Measurements from ENCODE around the gene CAMK1G.
A peak's percentile ranks its signal among the peaks of the same experiment; 100 is the strongest.

Gene CAMK1G

DNA sequence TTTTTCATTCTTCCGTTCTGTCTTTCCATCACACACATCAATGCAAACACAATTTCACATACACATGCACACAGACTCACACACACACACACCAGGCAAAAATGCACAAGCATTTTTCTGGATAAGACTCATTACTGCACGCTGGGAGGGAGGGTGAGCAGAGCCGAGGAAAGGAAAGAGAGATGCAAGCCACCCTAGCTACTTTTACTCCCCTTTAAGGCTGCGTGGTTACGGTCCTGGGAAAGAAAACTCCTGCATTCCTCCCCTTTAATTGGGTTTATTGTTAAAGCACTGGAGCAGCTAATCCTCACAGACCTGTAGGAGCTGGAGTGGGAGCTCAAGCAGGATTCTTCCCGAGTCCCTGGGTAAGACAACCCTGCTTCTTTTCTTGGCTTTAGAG is at the start of gene CAMK1G:
Gene CAMK1G, plus strand, starts transcription at position 307 of the 400 bp plus-strand sequence. CDS start 11,270 bp downstream, outside the sequence.
- no peak for DNase-seq

DNA sequence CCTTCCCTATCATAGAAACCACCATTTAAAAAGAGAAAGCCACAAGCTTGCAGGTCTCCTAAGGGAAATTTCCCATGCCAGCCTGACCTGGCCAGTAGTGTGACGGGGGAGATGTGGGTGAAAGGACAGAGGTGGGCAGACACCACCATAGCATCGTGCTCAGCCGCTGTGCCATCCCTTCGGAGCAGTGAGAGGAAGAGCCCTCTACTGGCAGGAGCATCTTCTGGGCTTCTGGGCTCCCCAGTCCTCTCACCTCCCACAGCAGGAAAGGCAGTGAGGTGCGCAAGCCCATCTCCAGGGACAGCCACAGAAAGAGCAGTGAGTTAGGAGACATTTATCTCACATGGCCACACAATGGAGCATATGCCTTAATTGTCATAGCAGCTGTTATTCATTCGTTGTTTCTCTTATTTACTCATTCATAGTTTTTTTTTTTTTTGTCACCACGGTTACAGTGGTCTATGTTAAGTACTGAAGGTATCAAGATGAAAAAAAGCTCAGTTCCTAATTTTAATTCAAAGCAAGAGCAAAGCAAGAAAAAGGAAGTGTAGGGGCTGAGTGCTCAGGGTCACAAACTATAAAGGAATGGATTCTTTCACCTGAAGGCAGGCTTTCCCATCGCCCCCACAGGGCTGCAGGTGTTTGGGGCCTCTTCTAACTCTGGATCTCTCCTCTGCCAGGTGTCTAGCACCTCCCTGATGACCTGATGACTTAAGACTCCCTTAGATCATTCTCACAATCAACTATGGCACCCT is 48.8 kb upstream of the CAMK1G start:
- no peak for DNase-seq

DNA sequence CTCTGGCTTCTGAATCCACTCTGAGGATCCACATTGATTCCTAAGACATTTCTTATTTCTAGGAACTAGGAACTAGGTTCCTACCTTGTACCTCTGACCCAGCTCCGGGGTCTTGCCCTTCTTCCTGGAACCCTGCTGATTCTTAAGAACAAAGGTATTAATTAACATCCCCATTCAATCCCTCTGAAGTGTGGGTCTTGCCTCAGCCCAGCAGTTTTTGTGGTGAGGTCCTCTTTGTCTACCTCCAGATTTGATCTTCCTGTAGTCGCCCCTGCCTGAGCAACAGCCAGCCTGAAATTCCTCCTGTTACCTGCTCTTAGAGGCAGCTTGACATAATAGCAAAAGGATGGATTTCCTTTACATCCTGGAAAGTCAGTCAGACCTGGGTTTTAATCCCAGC is 46.7 kb upstream of the CAMK1G start:
- DNase-seq, result no peak

DNA sequence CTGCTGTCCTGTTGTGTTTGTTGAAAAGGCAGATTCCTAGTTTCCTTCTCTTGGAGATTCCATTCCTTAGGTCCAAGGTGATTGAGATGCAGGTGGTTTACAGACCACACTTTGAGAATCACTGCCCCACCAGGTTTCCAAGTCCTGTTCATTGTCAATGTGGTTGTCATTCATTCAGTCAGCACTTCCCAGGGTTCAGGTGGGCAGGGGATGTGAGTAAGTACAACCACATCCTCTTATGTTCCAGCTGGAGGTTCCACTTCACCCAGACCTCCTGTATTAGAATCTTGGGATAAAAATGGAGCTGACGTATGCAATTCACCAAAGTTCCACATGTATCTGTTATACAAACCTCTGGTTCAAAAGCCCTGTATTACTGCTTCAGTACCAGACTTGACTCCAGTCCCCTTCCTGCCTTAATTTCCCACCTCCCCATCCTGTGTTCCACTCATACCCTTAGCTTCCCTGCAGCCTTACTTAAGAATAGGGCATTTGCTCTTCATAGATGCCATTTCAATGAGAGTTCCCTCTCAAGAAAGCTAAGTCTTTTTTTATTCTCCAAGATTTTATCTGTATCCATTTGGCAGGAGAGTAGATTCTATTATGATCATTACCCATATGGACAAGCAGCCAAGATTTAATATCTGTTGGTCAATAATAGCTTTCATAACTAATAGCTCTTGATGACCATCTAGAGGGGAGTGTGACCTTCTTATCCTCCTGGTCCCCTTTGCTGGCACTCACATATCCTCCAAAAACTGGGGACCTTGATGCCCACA is 46.0 kb upstream of the CAMK1G start:
- DNase-seq, result no peak

DNA sequence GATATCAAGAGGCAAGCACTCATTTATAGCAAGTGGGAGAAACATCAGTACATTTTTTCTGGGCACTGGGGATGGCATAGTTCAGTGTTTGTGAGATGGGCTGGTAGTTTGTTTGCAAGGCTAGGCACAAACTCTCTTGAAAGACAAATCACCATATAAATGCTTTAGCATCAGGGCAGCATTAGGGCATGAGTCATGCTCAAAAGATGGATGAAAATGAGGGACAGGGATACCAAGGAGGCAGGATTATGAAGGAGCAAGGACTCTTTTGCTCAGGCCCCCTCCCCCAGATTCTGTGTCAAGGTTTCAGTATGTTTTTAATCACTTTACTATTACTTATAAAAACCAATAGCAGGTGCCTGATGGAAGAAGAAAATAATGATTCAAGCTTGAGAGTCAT is 43.9 kb upstream of the CAMK1G start:
- no peak for DNase-seq

DNA sequence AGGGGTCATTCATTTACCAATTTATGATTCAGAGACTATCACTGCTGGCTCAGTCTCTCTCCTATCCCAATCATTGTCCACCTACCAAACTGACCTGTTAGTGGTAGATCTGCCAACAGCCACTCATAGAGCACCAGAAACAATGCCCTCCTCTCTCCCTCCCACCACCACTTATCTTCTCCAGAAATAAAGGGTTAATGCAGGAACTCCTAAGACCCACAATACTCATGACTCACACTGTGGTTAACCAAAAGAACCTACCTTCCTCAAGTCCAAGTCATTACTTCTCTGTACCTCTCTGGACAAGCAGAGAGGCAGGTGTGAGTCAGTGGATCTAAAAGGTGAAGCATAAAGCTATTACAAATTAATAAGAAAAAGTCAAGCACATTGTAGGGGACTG is 40.9 kb upstream of the CAMK1G start:
- no peak for DNase-seq

DNA sequence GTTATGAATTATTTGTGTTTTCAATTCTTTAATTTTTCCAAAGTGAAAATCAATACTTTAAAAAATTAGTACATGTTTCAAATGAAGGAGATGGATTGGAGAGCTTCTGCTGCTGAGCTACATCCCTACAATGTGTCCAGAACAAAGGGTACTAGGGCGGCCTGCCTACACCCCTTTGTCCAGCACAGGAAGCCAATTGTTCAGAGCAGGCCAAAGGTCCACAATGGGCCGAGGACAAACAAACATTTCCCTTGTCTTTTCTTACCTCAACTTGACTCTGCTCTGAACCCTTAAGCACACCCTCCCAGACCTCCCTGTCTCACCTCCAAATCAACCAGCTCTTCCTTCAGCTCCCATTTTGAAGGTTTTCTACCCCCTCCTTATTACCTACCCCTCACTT is 39.4 kb upstream of the CAMK1G start:
- DNase-seq, result no peak

DNA sequence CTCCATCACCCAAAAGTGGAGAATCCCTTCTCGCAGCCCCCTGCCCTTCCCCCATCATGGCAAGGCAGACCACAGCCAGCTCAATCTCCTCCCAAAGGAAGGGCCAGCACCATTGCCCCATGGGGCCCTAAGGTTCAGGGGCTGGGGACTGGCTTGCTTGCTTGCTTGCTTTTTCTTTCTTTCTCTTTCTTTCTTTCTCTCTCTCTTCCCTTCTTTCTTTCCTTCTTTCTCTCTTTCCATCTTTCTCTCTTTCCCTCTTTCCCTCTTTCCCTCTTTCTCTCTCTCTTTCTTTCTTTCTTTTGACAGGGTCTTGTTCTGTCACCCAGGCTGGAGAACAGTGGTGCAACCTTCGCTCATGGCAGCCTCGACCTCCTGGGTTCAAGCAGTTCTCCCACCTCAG is 38.1 kb upstream of the CAMK1G start:
- DNase-seq, result no peak

DNA sequence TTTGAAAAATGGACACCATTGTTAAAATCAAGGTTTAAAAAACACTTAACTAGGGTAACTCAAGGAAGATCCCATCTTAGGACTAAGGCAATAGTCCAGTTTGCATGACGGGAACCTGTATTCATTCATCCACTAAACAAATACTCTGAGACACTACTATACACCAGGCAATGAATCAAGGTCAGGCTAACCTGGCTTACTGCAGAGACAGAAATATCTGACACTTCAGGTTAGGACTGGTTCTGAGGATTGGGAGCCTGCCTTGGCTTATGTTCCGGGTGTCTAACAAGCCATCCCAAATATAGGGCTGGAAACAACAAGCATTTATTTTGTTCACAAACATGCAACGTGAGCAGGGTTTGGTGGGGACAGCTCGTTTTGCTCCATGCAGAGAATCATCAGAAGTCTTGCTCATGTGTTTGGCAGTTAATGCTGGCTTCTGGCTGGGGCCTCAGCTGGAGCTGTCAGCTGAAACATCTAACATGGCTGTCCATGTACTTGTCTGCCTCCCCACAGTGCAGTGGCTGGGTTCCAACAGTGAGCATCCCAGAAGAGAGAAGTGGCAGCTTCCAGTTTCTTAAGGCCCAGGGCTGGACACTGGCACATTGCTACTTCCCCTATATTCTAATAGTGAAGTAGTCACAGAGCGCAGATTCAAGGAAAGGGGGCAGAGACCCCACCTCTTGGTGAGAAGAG is 37.0 kb upstream of the CAMK1G start:
- no peak for DNase-seq

DNA sequence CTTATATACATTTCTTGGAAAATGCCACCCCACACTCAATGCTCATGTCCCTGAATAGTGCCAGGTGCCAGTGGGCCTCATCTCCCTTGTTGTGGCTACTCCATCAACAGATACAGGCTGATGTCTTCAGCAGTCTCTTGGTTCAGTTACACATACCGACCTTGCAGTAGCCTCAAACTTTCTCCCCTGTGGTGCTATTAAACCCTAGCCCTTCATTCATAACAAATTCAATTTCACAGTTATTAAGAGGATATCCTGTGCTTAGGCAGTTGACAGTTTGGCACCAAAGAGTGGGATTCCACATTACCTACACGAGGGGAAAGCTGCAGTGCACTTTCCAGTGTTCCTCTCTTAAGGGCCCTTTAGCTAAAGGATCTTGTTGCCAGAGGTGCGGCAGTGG is 35.9 kb upstream of the CAMK1G start:
- no peak for DNase-seq

DNA sequence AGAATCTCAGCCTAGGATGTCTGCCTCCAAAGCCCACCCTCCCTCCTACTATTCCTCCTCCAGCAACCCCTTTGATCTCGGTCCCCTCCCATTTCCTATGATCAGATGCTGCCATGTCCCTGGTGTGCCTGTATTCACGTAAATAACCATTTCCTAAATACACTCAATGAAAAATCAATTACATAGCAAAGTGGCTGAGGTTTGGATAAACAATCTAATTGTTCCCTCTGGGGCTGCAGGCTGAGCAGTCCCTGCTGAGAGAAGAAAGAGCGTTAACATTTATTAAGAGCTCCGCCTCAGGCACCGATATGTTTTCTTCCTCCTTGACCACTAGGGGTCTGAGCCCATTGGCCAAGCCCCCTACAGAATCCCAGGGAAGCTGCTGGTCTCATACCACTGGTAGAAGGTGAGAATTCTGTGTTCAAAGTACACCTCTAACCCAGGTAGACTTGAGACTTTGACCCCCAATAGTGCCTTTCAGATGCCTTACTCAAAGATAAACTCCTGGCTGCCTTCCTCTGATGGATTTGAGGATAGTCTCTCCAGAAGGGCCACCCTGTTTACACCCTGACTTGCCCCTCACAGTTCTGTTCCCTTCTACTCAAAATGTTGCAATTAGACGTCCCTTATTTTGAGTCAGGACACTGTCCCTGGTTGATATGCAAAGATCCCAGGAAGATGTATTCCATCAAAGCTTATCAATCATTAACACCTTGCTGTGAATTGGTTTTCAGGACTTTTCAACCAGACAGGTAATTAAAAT is 33.9 kb upstream of the CAMK1G start:
- no peak for DNase-seq

DNA sequence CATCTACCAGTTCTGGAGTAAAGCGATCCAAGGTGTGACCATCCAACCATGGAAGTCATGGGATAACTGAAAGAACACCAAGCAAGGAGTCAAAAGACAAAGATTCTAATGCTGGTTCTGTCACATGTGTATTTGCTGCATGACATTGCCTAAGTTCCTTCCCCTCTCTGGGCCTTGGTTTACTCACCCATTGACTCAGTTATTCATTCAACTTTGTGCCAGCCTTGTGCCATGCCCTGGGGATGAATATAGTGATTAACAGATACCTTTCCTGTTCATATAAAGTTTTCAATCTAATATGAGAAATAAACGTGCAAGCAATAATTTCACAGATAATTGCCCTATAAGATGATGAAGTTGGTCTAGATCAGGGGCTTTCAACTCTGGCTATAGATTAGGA is 33.0 kb upstream of the CAMK1G start:
- DNase-seq, result no peak

DNA sequence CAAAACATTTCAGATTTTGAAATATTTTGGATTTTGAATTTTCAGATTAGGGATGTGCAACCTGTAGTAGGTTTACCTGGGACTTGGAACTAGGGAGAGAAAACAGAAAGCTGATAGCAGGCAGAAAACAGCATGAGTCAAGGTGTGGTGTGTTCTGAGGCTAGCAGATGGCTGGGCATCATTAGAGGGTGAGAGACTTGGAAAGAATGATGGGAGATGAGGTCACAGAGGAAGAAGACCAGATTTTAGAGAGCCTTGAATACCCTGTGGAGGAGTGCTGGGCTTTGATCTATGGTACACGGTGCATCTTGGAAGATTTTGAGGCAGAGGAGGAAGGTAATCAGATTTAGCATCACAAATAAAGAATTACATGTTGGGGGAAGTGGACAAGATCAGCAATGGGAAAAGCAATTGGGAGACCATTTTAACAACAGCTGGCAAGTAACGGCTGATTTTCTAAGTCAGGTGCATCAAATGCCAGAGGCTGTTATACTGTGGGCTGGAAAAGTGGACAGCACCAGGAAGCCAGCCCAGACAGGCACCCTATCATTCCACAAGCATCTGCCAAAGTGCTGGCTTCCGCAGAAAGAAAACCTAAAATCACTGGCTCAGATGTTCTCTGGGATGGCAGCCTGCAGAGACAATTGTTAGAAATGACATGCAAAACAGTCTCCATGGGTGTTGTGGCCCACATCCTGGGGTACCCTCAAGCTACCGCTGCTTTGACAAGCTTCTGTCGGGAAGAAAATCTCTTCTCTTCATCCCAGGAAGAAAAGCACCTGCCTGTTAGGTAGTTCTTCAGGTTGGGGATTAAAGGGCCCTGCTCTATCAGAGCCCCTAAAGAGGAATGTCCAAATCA is 30.9 kb upstream of the CAMK1G start:
- peak; percentile 31 for DNase-seq

DNA sequence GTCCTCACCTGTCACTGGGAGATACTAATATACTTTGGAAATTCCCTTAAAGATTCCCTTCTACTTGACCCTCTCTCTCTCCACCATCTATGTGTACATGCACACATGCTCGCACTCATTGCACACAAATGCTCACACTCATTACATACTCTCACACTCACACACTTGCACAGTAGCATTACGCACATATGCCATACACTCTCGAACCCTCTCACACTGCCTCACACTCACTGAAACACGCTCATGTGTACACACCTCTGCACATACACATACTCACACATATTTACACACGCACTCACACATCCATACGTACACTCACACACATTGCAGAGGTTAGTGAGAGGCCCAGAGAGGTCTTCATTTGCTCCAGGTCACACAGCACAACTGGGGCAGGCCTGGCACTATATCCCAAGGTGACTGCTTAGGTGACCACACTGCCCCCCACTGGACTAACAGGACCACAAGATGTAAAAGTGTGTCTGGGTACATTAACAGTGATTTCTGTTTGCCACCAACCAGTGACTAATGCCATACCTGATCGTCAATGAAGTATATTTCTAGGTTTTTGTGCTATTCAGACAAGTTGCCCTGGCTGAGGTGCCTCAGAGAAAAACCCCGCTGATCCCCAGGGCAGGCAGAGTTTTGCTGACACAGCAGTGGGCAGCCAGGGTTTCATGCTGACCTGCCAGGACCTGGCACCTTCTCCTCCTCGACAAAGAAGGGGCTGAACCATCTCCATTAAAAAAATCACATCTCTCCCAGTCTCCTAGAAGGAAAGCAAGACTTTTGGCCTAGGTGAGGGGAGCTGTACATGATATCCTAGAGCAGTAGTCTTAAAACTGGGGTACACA is 28.5 kb upstream of the CAMK1G start:
- no peak for DNase-seq

DNA sequence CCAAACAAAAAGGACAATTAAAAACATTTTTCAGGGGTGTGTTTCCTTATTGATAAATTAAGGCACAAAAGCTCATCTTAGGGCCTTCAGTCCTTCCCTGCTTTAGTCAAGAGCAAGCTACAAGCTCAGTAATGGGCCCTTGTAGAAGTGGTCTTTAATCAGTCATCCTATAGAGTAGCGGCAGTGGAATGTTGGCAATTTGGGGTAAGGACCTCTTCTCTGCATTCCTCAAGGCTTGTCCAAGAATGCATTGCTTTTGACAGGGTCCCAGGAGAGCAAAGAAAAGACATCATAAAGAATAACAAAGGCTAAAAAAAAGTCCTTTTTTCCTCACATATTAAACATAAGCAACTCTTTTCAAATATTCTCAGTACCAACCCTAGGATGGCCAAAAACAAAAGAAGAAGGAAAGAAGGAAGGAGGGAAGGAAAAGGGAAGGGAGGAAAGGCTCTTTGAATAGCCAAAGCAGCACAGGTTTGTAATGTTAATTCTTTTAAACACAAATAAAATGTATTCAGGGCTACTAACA is 27.3 kb upstream of the CAMK1G start:
- no peak for DNase-seq

DNA sequence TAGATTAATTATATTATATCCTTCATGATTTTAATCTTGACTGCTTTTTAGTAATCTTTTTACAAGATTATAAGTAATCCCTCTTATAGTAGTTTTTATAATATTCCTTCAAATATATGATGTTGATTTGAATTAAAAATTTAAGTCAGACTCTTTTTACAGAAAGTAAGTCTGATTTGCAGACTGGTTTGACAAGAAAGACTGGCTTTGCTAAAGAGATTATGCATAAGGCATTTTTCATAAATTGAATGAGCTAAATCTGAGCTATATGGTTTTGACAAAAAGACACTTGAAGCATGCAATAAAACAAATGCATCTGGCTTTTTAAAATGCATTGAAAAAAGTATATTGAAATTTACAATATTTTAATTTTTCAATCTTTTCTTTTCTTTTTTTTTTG is 26.3 kb upstream of the CAMK1G start:
- no peak for DNase-seq

DNA sequence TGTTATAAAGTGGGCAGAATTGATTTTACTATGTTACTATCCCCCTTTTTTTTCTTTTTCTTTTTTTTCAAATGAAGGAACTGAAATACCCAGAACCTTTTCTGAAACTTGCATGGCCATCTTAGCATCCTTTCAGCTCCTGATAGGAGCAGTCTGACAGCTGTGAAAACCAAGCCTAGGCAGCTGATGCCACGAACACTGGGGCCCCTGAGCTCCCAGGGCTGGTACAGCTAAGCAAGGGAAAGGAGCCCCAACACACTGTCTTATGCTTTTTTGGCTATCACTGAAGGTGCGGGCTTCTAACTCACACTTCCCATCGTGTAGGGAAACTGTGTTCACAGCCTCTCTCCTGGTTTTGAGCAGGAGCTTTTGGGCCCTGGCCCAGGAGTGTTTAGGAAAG is 23.0 kb upstream of the CAMK1G start:
- no peak for DNase-seq

DNA sequence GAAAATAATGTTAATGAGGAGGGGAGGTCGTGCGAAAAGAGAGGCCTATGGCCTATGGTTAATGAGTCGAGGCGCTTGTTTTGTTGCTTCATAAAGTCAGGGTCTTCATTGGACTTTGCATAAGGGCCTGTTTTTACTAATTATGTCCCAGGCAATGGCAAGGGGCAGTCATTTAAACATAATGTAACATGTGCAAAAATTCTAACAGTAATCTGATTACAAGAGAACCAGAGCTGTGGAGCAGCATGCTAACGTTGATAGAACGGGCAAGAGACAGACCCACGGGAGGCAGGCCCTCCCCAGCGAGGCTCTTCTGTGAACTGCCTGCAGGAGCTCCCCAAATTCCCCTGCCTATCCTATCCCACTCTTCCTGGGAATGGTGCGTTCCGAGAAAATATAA is 22.6 kb upstream of the CAMK1G start:
- DNase-seq, result no peak

DNA sequence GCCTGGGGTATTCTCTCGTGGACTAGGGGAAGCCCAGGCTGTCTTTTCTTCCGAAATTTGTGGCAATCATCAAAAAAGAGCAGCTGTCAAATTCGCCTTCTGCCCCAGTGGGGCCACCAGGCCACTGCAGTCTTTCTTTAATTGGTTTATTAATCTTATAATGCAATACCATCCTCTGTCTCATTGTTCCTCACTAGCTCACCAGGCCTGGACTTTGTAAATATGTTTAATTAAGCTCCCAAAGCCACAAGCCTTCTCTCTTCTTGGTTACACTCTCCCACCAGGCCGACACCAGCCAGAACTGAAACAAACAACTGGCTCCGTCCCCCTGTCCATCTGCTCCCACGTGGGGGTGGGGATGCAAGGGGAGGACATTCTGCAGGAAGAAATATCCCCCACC is 22.0 kb upstream of the CAMK1G start:
- DNase-seq, result peak; percentile 73

DNA sequence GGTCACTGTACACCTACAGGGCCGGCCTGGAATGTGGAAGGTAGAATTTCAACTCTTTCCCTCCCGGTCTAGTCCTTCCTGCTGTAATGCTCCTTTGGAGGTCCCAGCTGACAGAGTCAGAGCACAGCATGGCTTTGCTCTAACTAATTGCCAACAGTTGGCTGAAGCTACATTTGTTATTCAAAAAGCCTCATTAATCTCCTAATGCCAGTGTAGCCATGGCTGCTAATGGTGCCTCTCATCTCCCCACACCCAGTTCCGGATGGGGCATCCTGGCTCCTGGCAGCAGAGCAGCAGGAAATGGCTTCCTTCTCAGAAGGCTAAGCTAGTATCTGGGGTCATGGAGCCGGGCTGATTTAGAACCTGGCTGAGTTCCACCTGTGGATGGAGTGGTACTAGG is 18.7 kb upstream of the CAMK1G start:
- DNase-seq, result peak; percentile 13
